Ishikawa (cell line): Measurements from ENCODE around the gene GALNT2.

Experiments
- CEBPB ChIP-seq: IDR thresholded peaks from 2 replicates; pipeline ENCODE4 v1.6.1; 2012
- CREB1 ChIP-seq: IDR thresholded peaks from 2 replicates; pipeline ENCODE4 v1.6.1; 2012; ENCODE audit warnings: low read depth
- EGR1 ChIP-seq: IDR thresholded peaks from 2 replicates; pipeline ENCODE4 v1.6.1; 2012
- EP300 ChIP-seq: IDR thresholded peaks from 2 replicates; pipeline ENCODE4 v1.6.1; 2012; ENCODE audit warnings: borderline replicate concordance
- FOXM1 ChIP-seq: IDR thresholded peaks from 2 replicates; pipeline ENCODE4 v1.6.1; 2012; ENCODE audit warnings: low read depth, borderline replicate concordance
- NFIC ChIP-seq: IDR thresholded peaks from 2 replicates; pipeline ENCODE4 v1.6.1; 2012
- RAD21 ChIP-seq: IDR thresholded peaks from 2 replicates; pipeline ENCODE4 v1.6.1; 2012; ENCODE audit warnings: low read depth
- TAF1 ChIP-seq: IDR thresholded peaks from 2 replicates; pipeline ENCODE4 v1.6.1; 2012; ENCODE audit warnings: low read depth, mild to moderate bottlenecking
- TCF12 ChIP-seq: IDR thresholded peaks from 2 replicates; pipeline ENCODE4 v1.6.1; 2012; ENCODE audit warnings: low read depth
- TEAD4 ChIP-seq: IDR thresholded peaks from 2 replicates; pipeline ENCODE4 v1.6.1; 2012
- YY1 ChIP-seq: IDR thresholded peaks from 2 replicates; pipeline ENCODE4 v1.6.1; 2012; ENCODE audit warnings: low read depth
- ZBTB7A ChIP-seq: IDR thresholded peaks from 2 replicates; pipeline ENCODE4 v1.6.1; 2012; ENCODE audit warnings: low read depth
- TF ChIP-seq, protein P1 (sequence below): IDR thresholded peaks from 2 replicates; pipeline ENCODE4 v1.6.1; 2012; ENCODE audit warnings: low read depth, mild to moderate bottlenecking
- TF ChIP-seq, protein P2 (sequence below): IDR thresholded peaks from 2 replicates; pipeline ENCODE4 v1.6.1; 2012
- TF ChIP-seq, protein P3 (sequence below): IDR thresholded peaks from 2 replicates; pipeline ENCODE4 v1.6.1; 2012

Gene GALNT2

DNA sequence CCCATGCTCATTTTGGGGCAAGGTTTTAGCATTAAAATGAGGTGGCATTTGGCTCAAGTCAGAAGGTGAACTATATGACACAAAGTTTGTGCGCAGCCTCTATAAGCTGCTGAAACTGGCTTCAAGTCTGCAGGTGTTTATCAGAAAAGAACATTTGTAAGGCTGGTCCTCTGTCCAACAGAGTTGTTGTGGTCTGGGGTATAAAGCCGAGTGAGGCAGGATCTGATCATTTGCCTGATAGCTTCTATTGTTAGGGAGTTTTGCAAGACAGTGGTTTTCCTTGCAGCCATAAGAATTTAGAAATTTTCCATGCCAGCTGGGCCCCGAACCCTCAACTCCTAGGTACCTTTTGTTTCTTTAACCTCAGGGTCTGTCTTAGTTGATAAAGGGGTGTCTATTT lies 228.3 kb downstream of the GALNT2 start:
- TF ChIP-seq RAD21 (no peak), ZBTB7A (no peak)

DNA sequence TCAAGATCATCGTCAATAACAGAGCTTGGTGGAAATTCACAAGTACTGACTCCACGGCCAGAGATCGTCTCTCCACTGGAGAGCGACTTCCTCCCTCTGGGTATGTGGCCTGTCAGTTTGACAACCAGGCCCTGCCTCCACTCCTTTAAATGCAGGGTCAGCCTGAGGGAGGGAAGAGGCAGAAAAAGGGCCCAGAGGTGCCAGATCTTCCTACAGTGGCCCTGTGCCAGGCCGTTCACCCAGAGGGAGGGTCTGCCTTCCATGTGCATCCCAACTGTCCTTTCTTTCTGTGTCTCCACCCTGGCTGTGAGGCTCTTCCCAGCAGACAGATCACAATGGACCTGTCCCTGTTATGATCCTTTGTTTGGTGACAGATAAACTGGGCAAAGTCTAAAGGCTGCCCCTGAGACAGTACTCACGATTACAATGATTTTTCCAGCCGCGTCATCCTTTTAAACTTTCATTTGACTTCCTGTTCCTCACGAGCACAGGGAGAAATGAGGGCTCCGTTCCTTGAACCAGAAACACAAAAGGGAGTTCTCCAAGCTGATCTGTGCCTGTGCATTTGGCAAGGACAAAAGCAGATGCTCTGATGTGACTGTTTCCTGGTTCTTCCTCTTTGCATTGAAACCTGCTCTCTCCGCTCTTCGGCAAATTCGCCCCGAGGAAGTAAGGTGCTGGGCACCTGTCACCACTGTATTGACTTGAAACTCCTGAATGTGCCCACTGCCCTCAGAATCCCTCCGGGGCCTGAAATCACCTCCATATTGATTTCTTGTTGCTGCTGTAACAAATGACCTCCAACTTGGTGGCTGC lies 232.4 kb downstream of the GALNT2 start:
- TF ChIP-seq EGR1 = no peak
- no peak for TF ChIP-seq FOXM1

DNA sequence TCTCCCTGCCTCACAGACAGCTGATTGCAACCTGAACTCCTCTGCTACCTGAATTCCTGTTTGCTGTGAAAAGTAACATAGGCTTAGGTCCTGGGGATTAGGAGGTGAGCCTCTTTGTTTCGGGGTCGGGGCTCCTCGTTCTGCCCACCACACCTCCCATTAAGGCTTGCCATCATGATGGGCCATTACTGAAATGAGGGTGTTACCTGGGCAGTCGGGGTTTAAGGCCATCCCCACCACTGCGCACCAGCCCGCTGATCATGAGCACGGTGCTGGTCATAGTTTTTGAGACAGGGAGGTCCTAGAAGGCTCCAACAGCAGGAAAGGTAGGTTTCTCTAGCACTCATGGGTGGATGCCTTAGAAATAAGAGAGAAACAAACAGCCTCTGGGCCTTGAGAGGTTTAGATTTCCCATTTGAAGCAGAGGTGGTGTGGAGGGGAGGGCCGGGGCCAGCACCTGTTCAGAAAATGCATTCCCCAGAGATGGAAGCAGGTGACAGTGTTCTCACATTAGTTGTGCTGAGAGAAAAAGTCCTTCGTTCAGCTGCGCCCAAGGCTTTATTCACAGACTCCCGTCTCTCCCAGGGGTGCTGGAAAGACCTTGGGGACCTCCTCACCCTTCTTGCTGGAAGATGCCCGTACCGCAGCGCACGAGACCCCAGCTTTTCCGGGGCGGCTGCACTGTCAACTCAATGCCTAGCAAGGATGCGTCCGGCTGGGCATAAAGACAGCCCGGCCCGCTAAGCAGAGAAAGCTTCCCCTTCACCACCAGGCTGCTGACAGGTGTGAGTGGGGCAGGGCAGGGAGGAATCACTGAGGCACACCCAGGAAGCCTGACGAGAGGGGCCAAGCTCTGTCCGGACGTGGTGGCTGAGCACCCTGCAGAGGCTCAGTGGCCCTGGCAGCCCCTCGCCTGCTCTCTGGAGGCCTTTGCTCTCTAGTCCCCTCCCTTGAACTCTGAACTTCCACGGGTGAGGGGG lies 233.6 kb downstream of the GALNT2 start:
- TF ChIP-seq EP300 (no peak), TCF12 (no peak), NFIC (no peak), RAD21 (no peak), TEAD4 (no peak), TAF1 (no peak), EGR1 (no peak), CEBPB (no peak), FOXM1 (no peak), YY1 (no peak)
- TF ChIP-seq, protein P1, sequence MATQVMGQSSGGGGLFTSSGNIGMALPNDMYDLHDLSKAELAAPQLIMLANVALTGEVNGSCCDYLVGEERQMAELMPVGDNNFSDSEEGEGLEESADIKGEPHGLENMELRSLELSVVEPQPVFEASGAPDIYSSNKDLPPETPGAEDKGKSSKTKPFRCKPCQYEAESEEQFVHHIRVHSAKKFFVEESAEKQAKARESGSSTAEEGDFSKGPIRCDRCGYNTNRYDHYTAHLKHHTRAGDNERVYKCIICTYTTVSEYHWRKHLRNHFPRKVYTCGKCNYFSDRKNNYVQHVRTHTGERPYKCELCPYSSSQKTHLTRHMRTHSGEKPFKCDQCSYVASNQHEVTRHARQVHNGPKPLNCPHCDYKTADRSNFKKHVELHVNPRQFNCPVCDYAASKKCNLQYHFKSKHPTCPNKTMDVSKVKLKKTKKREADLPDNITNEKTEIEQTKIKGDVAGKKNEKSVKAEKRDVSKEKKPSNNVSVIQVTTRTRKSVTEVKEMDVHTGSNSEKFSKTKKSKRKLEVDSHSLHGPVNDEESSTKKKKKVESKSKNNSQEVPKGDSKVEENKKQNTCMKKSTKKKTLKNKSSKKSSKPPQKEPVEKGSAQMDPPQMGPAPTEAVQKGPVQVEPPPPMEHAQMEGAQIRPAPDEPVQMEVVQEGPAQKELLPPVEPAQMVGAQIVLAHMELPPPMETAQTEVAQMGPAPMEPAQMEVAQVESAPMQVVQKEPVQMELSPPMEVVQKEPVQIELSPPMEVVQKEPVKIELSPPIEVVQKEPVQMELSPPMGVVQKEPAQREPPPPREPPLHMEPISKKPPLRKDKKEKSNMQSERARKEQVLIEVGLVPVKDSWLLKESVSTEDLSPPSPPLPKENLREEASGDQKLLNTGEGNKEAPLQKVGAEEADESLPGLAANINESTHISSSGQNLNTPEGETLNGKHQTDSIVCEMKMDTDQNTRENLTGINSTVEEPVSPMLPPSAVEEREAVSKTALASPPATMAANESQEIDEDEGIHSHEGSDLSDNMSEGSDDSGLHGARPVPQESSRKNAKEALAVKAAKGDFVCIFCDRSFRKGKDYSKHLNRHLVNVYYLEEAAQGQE = no peak
- TF ChIP-seq, protein P2, sequence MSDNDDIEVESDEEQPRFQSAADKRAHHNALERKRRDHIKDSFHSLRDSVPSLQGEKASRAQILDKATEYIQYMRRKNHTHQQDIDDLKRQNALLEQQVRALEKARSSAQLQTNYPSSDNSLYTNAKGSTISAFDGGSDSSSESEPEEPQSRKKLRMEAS = no peak

DNA sequence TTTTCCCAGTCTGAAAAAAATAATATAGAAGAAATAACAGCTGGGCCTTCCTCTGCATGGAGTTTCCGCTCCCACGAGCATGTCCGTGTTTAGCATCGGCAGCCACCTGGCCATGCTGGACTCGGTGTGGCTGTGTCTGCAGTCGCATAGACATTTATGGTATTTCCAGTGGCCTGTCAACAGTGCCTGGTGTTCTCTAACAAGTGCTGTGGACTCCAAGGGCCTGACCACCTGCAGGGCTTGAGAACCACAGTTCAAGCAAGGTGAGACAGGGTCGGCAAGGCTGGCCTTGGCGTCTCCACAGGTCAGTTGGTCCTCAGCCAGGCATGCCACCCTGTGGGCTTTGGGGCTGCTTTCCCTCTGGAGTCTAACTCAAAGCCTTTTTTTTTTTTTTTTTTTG lies 234.3 kb downstream of the GALNT2 start:
- TF ChIP-seq CREB1 = no peak
- no peak for TF ChIP-seq TAF1
- no peak for TF ChIP-seq NFIC

DNA sequence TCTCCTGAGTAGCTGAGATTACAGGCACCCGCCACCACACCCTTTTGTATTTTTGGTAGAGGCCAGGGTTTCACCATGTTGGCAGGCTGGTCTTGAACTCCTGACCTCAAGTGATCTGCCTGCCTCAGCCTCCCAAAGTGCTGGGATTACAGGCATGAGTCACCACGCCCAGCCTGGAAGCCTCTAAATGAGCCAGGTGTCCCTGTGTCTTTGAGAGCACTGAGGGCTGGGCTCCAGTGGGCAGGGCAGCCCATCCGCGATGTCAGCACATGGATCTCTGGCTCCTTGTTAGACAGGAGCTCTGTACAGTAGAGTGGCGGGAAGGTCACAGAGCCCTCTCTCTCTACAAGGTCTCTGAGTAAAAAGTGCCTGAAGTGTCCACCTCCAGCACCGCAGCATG lies 234.8 kb downstream of the GALNT2 start:
- no peak for TF ChIP-seq RAD21
- no peak for TF ChIP-seq EP300
- TF ChIP-seq FOXM1 = no peak
- TF ChIP-seq NFIC = no peak
- TF ChIP-seq, protein P1 = no peak
- TF ChIP-seq ZBTB7A = no peak

DNA sequence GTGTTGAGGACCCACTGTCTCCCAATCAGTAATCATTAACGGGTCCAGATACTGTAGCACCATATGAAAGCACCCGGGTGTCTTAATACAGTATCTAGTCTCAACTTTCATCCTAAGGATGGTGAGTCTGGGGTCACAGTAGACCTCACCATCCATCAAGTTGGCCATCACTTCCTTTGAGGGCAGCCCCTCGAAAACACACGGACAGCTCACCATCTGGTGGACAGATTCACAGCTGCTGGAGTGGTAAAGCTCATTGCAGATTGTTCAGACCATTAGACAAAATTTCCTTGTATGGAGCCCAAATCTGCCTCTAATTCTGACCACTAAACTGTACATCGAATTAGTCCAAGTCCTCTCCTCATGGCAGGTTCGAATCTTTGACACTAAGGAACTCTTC lies 236.0 kb downstream of the GALNT2 start:
- TF ChIP-seq NFIC (no peak), TCF12 (no peak), EGR1 (no peak)

DNA sequence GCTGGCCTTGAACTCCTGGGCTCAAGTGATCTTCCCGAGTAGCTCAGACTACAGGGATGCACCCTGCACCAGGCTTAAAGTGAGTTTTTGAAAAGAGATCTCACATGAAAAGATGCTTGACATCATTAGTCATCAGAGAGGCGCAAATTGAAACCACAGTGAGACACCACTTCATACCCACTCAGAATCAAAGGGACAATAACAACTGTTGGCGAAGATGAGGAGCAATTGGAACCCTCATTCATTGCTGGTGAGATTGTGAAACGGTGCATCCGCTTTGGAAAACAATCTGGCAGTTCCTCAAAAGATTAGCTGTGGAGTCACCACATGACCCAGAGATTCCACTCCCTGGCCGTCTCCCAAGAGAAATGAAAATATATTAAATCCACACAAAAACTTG lies 236.8 kb downstream of the GALNT2 start:
- TF ChIP-seq TEAD4 = no peak
- TF ChIP-seq TCF12 = no peak

DNA sequence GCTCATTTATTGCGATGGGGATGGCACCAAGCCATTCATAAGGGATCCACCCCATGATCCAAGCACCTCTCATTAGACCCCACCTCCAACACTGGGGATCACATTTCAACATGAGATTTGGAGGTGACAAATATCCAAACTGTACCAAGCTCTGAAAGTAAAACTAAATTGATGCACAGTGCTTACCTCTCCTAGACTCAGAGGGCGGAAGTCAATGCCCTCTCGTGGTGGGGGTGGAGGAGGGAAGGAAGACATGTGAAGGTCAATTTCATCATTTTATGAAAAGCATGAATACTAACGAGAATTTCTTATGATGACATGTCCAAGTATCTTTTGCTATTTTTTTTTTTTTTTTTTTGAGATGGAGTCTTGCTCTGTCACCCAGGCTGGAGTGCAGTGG lies 239.1 kb downstream of the GALNT2 start:
- TF ChIP-seq TEAD4 (no peak), CEBPB (no peak), TCF12 (no peak), TAF1 (no peak), EP300 (no peak), YY1 (no peak), NFIC (no peak), RAD21 (no peak), FOXM1 (no peak), CREB1 (no peak), ZBTB7A (no peak), EGR1 (no peak)
- TF ChIP-seq, protein P3, sequence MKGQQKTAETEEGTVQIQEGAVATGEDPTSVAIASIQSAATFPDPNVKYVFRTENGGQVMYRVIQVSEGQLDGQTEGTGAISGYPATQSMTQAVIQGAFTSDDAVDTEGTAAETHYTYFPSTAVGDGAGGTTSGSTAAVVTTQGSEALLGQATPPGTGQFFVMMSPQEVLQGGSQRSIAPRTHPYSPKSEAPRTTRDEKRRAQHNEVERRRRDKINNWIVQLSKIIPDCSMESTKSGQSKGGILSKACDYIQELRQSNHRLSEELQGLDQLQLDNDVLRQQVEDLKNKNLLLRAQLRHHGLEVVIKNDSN = no peak
- TF ChIP-seq, protein P1 = no peak
- TF ChIP-seq, protein P2 = no peak
